ENCODE measurements around the gene IL17RE.

- TF ChIP-seq REST (IDR thresholded peaks at IDR 0.05; ENCODE audit: insufficient read depth in 1 of 2, low read depth in 2 of 2, low read length in 2 of 2) (no peak), TAF1 (IDR thresholded peaks at IDR 0.05; ENCODE audit: borderline replicate concordance, insufficient read depth, low read length) (no peak), FOXP2 (optimal IDR thresholded peaks at IDR 0.05; ENCODE audit: borderline replicate concordance, extremely low read depth, extremely low read length, insufficient read depth) (no peak)
These were observed 47.0 kb downstream of the IL17RE start for GRCh38 chr3:9949626-9950025.

Measured in PFSK-1 (cell line).